SIG-M5 (cell line): ENCODE data around the gene CIITA.

Experiments
- DNase-seq: peaks from one replicate; lab custom pipeline; 2025; lab: John Stamatoyannopoulos, UW

Gene CIITA

DNA sequence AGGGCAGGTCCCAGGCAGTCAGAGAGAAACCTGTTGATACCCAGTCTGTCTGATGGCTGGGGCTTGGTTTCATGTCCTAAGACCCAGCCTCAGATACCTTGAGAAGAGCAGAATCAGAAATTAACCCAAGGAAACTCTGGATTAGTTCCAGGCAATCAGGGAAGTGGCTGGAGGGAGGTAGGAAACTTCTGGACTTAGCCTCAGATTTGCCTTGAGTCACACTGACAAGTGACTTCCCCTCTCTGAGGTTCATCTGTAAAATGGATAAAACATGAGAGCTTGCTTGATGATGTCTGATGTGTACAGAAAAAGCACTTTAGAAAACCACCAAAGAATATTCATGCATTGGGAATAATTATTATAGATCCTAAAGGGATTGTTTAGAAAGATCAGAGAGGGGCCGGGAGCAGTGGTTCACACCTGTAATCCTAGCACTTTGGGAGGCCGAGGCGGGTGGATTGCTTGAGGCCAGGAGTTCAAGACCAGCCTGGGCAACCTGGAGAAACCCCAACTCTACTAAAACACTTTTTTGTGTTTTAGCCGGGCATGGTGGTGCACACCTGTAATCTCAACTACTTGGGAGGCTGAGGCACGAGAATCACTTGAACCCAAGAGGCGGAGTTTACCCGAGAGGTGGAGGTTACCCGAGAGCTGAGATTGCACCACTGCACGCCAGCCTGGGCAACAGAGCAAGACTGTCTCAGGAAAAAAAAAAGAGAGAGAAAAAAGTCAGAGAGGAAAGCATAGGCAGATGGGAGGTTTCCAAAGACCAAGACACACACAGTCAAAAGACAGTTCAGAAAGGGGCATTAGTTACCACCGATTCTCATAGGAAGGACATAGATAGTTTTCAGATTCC lies 3.8 kb downstream of the CIITA start:
- DNase-seq, result no peak

DNA sequence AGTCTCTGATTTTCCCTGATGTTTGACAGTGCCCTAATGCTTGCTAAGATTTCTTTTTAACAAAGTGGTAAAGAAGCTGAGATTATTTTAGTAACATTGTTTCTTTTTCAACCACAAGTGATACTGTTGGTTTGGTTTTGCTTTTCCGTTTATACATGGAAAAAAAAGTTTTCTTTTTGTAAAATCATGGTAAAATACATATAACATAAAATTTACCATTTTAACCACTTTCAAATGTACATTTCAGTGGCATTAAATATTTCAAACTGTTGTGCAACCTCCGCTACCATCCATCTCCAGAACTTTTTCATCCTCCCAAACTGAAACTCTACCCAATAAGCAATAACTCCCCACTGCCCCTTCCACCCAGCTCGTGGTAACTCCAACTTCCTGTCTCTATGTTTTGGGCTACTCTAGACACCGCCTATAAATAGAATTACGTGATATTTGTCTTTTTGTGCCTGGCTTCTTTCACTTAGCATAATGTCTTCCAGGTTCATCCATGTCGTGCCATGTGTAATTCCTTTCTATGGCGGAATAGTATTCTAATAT lies 4.6 kb downstream of the CIITA start:
- no peak for DNase-seq

DNA sequence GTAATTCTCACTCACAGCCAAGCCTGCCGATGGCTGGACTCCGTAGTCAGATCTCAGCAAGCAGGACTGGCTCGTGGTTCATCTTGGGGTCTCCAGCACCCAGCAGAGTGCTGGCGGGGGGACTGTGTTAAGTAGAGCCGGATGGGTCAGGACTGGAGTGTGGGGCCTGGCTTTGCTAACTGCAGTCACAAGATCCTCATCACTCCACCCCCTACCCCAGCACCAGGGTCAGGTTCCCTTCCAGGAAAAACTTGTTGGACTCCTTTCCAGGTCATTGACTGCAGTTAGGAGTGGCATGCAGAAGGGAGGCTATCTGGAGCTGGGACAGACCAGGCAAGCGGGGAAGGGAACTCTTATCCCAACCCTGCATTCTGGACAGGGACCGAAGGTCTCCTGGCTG lies 6.0 kb downstream of the CIITA start:
- no peak for DNase-seq

DNA sequence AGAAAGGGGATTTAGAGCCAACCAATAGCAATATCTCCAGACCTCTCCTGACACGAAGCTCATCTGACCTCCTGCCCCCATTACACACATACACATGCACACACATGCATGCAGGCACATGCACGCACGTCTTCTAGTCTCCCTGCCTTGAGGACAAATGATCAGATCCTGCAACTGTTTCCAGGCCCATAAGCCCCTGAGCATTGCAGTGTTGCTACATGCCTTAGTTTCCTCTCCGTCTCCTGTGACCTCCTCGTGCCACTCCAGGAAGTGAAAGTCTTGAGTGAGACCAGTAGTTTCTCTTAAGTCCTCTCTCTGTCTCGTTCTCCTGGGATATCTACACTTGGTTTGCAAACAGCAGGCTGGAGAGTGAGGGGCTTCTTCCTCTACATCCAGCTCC lies 8.2 kb downstream of the CIITA start:
- no peak for DNase-seq

DNA sequence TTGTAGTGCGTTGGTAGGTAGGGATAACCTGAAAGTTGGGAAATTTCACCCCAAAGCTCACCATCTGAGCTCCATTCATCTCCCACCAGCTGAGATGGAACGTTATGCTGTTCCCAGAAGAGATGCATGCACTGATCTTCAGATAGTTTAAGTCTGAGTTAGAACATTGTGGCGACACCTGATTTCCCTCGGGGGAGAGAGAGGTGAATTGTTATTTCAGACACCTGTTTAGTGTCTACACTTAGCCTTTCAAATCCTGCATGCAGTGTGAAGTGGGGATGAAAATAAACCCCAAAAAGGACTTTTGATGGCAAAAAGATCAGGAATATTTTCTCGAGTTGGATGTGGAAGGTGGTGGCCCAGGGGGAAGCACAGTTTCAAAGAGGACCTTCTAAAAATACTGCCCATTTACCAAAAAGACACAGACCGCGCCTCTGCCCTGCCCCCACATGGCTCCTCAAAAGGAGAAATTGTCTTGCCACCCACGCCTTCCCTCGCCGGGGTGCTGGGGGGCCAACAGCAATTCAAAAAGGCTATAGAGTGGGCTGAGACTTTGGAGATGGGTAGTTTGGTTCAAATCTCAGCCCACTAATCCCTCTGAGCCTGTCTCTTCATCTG lies 11.4 kb downstream of the CIITA start:
- no peak for DNase-seq

DNA sequence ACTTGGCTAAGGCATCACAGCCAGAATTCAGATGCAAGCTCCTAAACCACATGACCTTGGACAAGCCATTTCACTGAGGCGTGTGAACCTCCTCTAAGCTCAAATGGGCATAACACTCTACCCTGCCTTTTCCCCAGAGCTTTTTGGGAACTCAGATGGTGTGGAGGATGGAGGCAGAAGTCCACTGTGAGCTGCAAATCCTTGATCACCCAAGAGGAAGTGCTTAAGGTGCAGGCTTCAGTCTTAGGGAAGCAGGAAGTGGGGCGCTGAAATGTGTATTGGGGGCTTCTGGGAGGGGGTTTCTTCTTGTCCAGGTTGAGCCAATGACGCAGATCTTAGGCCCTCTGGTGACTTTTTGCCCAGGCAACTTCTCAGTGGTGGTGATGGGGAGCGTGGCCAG lies 12.9 kb downstream of the CIITA start:
- DNase-seq, result no peak

DNA sequence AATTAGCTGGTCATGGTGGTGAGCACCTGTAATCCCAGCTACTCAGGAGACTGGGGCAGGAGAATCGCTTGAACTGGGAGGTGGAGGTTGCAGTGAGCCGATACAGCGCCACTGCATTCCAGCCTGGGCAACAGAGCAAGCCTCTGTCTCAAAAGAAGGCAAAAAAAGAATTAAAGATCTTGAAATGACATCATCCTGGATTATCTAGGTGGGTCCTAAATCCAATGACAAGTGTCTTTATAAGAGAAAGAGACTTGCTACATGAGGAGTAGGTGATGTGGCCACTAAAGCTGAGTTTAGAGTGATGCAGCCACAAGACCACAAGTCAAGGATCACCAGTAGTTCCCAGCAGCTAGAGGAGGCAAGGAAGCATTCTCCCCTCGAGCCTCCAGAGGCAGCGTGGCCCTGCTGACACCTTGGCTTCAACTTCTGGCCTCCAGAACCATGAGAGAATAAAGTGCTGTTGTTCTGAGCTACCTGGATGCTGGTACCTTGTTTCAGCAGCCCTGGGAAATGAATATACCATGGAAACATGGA lies 15.8 kb downstream of the CIITA start:
- DNase-seq, result no peak

DNA sequence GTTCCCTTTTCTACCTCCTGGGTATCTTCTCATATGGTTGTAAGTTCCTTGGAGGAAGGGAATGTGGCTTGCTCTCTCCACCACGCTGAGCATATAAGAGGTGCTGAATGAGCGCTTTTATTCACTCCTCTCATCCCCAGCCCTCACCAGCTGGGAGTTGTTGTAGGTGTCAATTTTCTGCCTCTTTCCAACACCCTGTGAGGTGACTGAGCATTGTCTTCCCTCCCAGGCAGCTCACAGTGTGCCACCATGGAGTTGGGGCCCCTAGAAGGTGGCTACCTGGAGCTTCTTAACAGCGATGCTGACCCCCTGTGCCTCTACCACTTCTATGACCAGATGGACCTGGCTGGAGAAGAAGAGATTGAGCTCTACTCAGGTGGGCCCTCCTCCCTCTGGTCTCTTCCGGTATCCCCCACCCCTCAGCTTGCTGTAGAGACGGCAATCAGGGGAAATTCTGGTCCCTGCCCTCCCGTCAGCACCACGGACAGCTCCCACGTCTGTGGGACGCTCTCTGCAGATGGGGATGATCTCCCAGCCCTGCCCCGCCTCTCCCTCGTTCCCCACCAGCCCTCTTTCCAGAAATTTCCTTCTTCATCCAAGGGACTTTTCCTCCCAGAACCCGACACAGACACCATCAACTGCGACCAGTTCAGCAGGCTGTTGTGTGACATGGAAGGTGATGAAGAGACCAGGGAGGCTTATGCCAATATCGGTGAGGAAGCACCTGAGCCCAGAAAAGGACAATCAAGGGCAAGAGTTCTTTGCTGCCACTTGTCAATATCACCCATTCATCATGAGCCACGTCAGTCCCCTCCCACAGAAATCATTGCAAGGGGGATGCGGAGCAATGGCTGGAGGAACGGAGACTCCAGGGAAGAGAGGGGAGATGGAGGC lies 18.3 kb downstream of the CIITA start:
- no peak for DNase-seq

DNA sequence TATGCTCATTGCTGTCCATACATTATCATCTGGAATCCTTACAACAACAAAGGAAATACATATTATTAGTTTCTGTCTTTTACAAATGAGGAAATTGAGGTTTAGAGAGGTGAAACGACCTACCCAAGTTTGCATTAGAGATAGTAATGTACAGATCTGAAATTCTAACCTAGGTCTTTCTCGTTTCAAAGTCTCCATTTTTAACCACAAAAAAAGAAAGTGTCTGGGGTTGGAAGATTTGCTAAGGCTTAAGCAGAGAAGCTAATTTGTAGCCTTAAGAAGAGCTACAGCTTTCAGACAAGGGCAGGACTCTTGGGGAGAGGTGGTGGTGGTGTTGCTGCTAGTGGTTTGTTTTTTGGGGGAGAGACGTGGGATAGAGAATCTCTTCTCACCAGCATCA lies 19.2 kb downstream of the CIITA start:
- no peak for DNase-seq

DNA sequence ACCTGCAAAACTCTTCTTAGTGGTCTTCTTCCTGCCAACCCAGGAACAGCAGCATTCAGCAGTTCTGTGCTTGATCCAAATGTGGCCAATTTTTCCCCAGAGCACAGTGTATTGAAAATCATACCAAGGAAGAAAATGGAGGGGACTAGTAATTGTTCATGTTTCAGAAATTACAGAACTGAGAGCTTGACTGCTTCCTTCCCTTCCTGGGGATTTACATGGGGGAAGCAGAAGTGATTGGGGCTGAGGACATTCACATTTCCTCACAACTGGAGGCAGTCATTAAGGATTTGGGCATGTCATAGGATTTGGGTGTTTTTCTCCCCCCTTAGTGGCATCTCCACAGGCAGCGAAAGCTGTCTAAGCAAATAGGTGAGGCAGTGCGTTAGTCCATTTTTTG lies 19.7 kb downstream of the CIITA start:
- no peak for DNase-seq

DNA sequence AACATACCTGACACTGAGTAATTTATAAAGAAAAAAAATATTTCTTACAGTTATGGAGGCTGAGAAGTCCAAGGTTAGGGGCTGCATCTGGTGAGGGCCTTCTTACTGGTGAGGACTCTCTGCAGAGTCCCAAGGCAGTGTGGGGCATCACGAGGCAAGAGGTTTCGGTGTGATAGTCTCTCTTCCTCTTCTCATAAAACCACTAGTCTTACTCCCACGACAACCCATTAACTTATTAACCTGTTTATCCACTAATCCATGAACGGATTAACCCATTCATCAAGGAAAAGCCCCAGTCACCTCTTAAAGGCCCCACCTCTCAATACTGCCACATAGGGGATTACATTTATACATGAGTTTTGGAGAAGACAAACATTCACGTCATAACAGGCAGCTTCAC lies 20.1 kb downstream of the CIITA start:
- no peak for DNase-seq

DNA sequence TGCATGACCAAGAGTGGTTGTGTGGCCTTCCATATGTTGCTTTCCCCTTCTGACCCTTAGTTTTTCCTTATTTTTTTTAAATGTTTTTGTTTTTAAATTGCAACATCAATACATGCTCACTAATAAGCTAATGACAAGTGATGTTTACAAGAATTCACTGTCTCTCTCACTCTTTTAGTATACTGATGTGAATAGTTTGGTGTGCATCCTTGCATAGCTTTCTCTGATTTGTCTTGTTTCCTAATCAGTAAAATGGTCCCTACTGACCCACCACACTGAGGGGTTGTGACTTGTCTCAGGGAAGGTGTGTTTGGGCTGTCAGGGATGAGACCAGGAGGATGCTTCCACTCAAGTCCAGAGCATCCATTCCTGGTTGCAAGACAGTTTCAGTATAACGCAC lies 26.0 kb downstream of the CIITA start:
- no peak for DNase-seq

DNA sequence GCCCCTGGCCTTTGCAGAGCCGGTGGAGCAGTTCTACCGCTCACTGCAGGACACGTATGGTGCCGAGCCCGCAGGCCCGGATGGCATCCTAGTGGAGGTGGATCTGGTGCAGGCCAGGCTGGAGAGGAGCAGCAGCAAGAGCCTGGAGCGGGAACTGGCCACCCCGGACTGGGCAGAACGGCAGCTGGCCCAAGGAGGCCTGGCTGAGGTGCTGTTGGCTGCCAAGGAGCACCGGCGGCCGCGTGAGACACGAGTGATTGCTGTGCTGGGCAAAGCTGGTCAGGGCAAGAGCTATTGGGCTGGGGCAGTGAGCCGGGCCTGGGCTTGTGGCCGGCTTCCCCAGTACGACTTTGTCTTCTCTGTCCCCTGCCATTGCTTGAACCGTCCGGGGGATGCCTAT lies 29.5 kb downstream of the CIITA start:
- DNase-seq, result no peak

DNA sequence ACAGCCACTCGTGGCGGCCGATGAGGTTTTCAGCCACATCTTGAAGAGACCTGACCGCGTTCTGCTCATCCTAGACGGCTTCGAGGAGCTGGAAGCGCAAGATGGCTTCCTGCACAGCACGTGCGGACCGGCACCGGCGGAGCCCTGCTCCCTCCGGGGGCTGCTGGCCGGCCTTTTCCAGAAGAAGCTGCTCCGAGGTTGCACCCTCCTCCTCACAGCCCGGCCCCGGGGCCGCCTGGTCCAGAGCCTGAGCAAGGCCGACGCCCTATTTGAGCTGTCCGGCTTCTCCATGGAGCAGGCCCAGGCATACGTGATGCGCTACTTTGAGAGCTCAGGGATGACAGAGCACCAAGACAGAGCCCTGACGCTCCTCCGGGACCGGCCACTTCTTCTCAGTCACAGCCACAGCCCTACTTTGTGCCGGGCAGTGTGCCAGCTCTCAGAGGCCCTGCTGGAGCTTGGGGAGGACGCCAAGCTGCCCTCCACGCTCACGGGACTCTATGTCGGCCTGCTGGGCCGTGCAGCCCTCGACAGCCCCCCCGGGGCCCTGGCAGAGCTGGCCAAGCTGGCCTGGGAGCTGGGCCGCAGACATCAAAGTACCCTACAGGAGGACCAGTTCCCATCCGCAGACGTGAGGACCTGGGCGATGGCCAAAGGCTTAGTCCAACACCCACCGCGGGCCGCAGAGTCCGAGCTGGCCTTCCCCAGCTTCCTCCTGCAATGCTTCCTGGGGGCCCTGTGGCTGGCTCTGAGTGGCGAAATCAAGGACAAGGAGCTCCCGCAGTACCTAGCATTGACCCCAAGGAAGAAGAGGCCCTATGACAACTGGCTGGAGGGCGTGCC lies 30.1 kb downstream of the CIITA start:
- no peak for DNase-seq

DNA sequence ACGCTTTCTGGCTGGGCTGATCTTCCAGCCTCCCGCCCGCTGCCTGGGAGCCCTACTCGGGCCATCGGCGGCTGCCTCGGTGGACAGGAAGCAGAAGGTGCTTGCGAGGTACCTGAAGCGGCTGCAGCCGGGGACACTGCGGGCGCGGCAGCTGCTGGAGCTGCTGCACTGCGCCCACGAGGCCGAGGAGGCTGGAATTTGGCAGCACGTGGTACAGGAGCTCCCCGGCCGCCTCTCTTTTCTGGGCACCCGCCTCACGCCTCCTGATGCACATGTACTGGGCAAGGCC lies 30.7 kb downstream of the CIITA start:
- DNase-seq, result no peak

DNA sequence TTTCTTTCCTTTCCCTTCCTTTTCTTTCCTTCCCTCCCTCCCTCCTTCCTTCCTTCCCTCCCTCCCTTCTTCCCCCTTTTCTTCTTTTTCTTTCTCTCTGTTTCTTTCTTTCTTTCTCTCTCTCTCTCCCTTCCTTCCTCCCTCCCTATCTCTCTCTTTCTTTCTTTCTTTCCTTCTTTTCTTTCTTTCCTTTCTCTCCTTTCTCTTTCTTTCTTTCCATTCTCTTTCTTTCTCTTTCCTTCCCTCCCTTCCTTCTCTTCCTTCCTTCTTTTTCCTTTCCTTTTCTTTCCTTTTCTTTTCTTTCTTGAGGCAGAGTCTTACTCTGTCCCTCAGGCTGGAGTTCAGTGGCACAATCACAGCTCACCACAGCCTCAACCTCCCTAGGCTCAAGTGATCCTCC lies 34.3 kb downstream of the CIITA start:
- no peak for DNase-seq

DNA sequence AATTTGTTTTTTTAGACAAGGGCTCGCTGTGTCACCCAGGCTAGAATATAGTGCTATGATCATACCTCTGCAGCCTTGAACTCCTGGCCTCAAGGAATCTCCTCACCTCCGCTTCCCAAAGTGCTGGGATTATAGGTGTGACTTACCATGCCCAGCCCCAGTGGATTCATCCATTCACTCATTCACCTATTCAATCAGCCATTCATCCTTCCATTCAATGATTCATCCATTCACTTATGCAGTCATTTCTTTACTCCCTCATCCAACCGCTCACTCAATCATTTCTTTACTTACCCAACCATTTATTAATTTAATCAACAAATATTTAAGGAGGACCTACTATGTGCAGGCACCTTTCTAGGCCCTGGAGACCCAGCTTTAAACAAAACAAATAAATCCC lies 39.5 kb downstream of the CIITA start:
- DNase-seq, result no peak

DNA sequence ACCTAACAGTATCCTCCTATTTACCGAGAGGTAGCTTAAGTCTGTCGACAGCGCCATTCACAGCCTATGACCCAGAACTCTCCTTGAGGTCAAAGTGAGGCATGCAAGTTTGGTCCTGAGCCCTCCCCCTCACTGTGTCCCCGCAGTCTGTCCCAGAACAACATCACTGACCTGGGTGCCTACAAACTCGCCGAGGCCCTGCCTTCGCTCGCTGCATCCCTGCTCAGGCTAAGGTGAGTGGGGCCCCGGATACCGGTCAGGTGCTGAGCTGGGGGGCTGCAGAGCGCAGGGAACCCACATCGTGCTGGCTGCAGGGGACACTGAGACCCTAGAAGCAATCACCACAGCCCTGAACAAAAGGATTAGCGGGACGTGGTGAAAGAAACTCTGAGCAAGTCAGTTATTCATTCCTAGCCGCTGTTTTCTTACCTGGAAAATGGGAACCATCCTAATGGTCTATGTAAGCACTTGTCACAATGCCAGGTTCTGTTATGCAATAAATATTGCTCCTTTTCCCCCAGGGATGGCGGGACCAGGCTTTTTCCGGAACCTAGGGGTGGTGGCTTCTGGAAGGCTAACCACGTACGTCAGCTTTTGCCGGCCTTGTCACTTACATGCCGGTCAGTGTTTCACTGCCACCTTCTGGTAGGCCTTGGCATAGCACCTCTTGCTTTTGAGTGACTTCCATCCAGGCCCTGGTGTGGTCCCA lies 41.4 kb downstream of the CIITA start:
- DNase-seq, result no peak

DNA sequence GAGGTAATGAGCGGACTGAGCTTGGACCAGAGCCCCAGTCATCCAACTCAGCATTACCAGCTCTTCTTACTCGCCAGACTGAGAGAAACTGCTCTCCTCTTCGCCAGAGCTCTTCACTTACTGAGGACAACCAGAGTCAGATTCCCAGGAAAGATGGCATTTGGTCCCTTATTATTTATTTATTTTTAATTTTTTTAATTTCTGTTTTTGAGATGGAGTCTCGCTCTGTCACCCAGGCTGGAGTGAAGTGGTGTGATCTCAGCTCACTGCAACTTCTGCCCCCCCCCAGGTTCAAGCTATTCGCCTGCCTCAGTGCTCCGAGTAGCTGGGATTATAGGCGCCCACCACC lies 42.0 kb downstream of the CIITA start:
- DNase-seq, result no peak

DNA sequence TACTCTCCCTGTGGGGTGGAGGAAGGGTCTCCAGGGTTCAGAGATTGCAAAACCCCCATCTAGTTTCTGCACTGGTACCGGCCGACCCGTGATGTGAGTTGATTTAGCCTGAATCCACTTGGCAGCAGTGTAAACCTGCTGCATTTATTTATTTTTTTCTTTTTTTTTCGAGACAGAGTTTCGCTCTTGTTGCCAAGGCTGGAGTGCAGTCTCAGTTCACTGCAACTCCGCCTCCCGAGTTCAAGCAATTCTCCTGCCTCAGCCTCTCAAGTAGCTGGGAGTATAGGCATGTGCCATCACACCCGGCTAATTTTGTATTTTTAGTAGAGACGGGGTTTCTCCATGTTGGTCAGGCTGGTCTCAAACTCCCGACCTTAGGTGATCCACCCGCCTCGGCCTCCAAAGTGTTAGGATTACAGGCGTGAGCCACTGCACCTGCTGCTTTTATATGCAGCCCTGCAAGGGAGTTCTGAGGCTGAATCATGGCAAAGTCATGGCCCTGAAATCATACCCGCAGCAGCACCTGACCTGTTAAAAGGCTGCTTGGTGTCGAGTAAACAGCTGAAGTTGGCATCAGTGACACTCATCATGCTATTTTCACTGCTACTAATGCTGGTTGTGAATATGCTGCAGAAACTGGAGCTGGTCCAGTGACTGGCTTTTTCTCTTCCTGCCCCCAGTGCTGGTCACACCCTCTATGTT lies 43.9 kb downstream of the CIITA start:
- no peak for DNase-seq
